Fibroblast of villous mesenchyme (primary cell): Measurements from ENCODE around the gene CRMP1. TPM values are rescaled to one million over a fixed set of nuclear protein-coding genes. Genes with fewer than 3 reads are reported as not detected.

Experiments used
- DNase-seq: peaks from one replicate; pipeline ENCODE4 v3.0.0-alpha.2; 2010; ENCODE audit warnings: low read depth
- H3K4me3 ChIP-seq: 2 replicates; pipeline ENCODE4 v1.5.1; 2011; ENCODE audit warnings: low read depth, mild to moderate bottlenecking, low read length
- CTCF ChIP-seq: IDR thresholded peaks from 2 replicates; pipeline ENCODE4 v1.5.1; 2012; ENCODE audit warnings: low read depth, mild to moderate bottlenecking, low read length; ENCODE audit not compliant: insufficient read depth
- total RNA-seq: library from RNA; depleted of rRNA; stranded (reverse); fragments of >200 nt; gene quantifications from 2 replicates; pipeline ENCODE4 v1.2.3, GENCODE V29; 2012

The CRMP1 gene
- total RNA-seq, 1 donor, result under 0.01 TPM

DNA sequence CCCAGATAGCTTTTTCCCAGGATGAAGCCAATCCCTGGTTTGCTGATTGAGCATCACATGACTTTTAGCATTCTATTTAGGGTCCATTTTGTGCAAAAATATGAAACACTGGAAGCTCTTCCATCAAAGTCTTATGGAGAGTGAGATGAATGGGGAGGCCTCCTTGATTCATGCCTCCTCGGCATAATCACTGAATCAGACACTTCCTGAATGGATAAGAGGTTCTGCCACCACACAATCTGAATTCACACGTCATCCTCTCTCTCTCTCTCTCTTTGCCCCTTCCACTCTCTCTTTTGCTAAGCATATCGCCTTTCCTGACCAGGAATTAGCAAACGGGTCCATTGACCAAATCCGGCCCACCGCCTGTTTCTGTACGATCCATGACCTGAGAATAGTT, 68.7 kb downstream of the CRMP1 start:
- no peak overlapping the region for H3K4me3 ChIP-seq
- DNase-seq, result no peak
- TF ChIP-seq CTCF, result no peak

- TF ChIP-seq CTCF, result no peak
- no peak for DNase-seq
- no peak overlapping the region for H3K4me3 ChIP-seq
Observed at GRCh38 chr4:5823542-5824211, 69.2 kb downstream of the CRMP1 start.

DNA sequence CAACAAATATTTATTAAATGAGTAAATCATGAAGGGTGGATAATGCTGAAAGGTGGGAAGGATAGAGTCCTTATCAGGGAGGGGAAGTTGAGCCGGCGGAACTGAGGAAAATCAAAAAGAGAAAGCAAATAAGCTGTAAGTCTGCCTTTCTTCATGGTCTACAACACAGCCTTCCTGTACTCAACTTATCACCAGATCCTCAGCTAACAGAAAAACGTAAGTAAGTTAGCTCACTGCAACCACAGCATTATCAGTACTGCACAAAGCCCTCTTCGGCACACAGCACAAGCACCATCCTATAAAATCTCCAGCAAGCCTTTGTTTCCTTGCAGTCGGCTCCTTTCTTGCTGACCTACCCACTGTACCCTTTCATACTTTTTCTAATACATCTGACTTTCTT, 70.3 kb downstream of the CRMP1 start:
- TF ChIP-seq CTCF, result no peak
- DNase-seq, result no peak
- no peak overlapping the region for H3K4me3 ChIP-seq

DNA sequence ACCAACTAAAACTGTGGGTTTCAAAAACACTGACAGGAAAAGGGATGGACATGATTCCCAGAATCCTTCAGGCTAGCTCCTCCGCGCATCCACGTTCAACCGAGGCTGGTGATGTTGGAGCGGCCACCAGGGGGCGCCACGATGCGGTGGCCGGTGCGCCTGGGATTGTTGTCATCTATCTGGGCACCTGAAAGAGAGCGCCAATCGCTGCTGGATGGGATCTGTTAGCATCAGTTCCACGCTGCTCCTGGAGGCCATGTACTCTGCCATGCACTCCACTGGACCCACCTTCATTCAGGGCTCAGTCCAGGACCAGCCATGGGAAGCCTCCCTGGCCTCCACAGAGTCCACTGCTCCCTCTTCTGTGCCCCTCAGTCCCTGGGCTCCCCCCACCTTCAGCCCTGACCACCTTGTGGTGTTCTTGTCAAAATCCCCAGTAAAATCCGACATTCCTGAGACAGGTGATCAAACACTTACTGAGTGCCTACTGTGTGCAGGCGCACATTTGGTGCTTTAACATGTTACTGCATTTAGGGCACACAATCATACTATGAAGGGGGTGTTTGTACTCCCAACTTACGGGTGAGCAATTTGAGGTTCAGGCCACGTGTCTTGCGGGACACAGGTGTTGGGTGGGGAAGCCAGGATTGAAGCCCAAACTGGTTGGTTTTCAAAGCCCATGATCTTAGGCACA, 71.1 kb downstream of the CRMP1 start:
- DNase-seq, result no peak
- no peak overlapping the region for H3K4me3 ChIP-seq
- peak; percentile 66 for TF ChIP-seq CTCF

DNA sequence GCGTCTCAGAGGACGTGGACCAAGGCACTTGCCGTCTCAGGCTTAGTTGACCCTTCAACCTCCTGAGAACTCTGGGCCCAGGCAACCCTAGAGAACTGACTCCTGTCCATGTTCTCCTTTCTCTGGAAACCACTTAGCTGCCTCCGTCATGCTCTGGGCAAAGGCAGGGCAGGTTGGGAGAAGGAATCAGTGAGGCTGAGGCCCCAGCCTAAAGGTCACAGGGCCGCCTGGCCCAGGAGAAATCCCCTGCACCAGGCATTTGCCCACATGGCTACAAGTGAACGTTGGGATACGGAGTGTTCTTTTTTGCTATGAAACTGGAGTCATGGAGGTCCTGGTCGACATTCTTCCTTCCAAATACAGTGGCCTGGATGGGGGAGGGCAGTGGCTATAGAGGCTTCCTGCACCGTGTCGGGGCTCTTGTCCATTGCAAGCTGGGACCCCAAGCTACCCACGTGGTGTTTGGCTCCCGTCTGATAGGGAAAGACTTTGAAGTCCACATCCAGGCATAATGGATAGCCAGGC, 76.0 kb downstream of the CRMP1 start:
- TF ChIP-seq CTCF, result no peak
- H3K4me3 ChIP-seq, result no peak overlapping the region
- DNase-seq, result no peak

DNA sequence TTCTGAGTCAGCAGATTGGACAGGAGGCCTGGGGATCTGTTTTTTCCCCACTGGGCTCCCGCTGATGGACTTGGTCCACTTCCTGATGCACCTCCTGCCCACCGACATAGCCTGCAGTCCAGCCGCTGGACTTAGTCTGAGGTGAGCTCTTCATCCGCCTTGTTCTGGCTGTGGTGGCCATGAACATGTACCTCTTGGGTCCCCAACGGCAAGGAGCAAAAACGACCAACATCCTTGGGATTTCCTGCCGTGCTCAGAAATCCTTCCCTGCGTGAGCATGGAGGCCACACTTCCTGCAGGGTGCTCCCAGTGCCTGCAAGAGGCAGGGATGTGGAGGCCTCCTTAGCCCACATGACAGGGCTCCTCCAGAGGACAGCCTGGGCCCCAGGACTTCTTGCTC, 76.8 kb downstream of the CRMP1 start:
- no peak overlapping the region for H3K4me3 ChIP-seq
- TF ChIP-seq CTCF, result no peak
- DNase-seq, result no peak
